Stimulated activated CD4-positive, alpha-beta T cell treated with anti-CD3 and anti-CD28 coated beads, Interleukin-12 subunit alpha, Interleukin-12 subunit beta, amount 100 ng/mL, for 24 hours (primary cell): ENCODE data around the gene UCHL5.

Experiments used
- DNase-seq, 2 experiments: peaks; one replicate each; pipeline ENCODE4 v3.0.0-alpha.2; 2020; ENCODE audit warnings: low read depth in 2 of 2

UCHL5 gene, protein sequence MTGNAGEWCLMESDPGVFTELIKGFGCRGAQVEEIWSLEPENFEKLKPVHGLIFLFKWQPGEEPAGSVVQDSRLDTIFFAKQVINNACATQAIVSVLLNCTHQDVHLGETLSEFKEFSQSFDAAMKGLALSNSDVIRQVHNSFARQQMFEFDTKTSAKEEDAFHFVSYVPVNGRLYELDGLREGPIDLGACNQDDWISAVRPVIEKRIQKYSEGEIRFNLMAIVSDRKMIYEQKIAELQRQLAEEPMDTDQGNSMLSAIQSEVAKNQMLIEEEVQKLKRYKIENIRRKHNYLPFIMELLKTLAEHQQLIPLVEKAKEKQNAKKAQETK

DNA sequence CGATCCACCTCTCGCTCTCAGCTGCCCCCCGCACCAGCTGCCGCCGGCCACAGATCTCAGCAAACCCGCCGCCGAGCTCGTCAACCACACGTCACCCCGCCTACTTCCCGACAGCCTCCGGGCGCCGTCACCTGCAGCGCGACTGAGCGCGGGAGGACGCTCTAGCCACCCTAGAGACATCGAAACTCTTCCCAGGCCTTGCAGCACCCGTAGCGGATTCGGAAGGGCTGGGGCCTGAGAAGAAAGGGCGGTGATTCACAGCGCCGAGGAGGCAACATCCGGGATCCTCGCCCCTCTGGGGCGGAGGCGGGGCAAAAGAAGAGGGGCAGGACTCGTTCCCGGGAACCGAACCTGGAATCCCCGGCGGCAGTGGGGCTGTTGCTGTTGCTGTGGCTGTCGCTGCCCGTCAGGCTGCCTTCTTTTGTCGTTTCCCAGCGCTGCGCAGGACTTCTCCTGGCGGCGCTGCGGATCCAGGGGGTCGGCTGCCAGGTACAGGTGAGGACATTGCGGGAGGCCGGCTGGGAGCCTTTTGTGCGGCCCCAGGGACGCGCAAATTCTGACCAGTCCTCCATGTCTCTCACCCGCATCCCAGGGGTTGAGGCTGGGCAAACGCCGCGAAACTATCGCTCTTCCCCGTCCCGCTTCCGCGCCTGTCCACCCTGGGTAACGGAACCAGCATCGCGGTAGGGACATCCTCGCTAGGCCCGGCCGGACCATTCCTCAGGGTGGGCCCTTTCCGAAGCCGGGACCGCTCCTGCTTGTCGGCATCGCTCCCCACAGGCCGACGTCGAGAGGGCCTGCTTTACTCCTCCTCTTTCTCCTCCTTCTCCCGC, at the start of gene UCHL5, which contains the start of gene RO60:
Gene UCHL5 (minus strand): TSS at position 79 of the 833 bp plus-strand sequence. CDS start 100 bp downstream, outside the sequence.
Gene RO60 (plus strand): TSS at position 331 of the 833 bp plus-strand sequence. CDS start 9,443 bp downstream, outside the sequence.
- peak; percentile 92 to 94 for DNase-seq

DNA sequence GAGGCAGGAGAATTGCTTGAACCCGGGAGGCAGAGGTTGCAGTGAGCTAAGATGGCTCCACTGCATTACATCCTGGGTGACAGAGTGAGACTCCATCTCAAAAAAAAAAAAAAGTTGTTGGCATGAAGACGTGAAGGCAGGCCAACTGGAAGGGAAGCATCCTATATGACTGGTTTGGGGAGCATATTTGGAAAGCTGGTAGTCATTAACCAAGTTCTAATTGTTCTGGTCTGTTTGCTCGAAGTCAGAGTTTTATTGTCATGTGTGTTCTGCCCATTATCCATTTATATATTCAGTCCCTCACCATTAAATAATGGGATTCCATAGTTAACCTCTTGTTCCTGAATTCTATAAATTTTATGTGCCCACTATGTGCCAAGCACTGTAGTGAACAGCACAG, 49.3 kb upstream of the UCHL5 start:
- no peak for DNase-seq

DNA sequence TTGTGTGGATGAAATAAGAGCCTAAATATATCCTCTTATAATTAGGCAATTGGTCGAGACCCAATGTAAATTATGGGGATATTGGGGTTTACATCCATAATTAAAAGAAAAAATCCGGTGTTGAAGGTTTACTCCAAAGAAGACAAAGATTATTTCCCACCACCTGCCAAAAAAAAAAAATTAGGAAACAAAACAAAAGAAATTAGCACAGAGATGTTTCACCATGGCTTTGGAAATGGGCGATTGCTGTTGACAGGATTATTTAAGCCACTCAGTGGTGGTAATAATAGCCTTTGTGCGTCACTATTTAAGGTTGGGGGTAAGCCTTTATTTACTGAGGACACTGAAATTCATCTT, 46.6 kb upstream of the UCHL5 start:
- no peak for DNase-seq

DNA sequence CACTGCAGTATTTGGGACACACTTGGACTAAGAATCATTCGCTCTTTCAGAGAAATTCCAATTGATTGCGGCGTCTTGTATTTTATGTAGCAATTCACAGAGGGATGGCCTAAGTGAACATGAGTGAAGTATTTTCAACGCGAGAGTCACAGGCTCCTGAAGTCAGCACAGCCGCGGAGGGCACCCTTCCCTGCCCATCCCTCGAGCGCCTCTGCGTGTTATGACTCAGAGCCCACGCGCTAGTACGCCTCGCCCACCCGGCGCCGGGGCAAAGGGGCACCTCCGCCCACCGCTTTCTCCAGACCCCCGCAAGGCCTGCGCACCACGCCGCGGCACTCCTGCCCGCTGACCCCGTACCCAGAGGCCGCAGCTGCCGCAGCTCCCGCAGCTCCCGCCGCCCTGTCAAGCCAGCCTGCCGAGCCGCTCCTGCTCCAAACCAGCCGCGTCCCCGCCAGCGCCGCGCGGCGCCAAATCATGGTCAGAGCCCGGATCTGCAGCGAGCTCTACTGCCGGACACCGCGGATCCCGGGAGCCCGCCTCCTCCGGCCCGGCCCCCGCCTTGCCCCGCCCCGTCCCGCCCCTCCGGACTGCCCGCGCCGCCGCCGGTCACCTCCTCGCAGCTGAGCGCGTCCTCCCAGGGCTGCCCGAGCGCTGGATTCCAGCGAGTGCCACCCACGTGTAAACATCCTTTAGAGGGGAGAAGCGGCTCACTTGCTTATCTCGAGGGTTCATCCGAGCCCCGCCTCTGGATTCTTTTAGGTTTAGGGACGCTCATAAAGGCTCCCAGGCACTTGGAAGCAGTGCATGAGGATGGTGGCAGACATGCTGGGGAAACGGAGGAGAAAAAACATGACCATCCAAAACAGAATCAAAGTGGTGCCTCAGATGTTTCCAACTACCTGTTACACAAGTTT, 46.0 kb upstream of the UCHL5 start, which contains the start of gene GLRX2:
Gene GLRX2 (minus strand): TSS at position 508 of the 914 bp plus-strand sequence. CDS start 32 bp downstream, at position 476.
- peak; percentile 28 to 53 for DNase-seq

DNA sequence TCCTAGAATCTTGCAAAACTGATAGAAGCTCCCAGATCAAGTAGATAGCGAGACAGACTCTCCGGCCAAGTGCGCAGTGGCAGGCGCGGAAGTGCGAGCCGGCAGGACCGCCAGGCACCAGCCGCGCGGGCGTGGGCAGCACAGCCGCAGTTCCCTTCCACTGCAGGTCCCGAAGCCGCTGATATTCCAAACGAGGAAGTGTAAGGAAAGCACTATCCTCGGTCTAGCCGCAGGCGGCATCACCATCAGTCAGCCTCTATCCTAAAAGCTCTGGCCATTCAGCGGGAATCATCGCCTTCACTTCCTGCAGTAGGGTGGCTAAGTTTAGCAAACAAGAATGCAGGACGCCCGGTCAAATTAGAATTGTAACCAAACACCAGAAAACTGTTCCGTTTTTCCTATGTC, 45.3 kb upstream of the UCHL5 start:
- DNase-seq = peak in 1 of 2 experiments; percentile 22

DNA sequence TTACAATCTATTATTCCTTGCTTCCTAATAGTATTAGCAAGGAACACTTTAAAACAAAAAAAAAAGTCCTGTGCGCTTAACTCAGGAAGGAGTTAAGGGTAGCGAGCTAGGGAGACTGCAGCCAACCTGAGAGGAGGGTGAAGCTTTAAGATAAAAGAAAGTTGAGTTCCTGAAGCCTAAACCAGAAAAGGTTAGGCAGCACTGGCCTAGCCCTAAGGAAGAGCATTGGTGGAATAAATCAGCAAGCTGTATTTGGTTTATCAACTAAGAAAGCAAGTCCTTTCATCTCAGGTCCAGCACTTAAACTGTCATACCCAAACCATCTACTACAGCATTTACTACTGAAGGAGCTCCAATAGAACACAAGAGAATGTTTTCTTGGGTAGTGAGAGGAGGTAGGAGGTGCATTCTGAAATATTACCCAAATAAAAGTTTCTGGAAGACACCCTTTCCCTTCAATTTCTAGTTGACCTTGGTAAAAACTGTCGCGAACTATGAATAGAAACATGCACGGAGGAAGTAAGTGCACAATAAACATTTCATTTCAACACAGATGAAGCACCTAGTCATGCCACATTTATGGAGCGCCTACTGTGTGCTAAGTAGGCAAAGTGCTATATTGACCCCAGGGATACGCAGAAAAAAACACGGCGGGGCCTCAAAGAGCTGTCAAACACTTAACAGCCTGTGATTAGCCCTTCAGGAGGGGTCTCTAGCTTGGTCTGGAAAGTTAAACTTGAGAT, 44.8 kb upstream of the UCHL5 start:
- DNase-seq = no peak

DNA sequence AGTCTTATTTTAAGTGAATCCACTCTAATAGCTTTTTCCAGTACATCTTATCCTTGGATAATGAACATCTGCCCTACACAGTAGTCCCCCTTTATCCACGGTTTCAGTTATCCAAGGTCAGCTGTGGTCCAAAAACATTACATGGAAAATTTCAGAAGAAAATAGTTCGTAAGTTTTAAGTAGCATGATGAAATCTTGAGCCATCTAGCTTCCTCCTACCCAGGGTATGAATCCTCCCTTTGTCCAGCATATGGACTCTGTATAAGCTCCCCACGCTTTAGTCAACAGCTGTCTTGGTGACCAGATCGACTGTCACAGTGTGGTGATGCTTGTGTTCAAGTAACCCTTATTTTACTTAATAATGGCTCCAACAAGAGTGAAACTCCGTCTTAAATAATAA, 43.5 kb upstream of the UCHL5 start:
- DNase-seq = no peak

DNA sequence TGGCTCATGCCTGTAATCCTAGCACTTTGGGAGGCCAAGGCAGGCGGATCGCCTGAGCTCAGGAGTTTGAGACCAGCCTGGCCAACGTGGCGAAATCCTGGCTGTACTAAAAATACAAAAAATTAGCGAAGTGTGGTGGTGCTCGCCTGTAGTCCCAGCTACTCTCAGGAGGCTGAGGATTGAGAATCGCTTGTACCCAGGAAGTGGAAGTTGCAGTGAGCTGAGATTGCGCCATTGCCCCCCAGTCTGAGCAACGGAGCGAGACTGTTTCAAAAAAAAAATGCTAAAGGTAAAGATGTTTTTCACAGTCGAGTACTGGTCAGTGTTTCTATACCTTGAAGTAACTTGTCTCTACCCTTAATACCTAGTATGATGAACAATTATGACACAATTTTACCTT, 35.0 kb upstream of the UCHL5 start:
- no peak for DNase-seq

DNA sequence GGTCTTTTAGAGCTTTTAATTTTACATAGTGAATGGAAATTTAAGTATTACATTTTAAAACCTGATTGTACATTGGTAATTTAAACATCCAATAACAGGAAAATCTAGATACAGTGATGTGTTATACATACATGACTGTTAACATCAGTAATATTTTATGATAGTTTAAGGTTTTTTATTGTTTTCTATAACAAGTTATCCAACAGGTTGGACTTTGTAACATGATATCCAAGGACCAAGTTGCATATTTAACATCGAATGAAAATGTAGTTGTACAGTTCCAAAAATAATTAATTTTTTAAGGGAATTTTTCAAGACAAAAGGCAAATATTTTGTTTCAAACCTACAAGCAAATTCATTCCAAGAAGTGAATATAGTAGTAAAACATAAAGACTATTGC, 31.7 kb upstream of the UCHL5 start:
- no peak for DNase-seq

DNA sequence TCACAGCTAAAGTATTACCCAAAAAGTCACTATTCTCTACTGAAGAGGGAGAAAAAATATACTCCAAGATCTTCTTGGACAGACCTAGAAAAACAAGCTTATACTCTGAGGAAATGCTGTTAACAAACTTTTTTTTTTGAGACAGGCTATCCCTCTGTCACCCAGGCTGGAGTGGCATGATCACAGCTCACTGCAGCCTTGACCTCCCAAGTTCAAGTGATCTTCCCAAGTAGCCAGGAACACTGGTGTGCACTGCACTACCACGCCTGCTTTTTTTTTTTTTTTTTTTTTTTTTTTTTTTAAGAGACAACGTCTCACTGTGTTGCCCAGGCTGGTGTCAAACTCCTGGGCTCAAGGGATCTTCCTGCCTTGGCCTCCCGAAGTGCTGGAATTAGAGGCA, 28.7 kb upstream of the UCHL5 start:
- DNase-seq = no peak

DNA sequence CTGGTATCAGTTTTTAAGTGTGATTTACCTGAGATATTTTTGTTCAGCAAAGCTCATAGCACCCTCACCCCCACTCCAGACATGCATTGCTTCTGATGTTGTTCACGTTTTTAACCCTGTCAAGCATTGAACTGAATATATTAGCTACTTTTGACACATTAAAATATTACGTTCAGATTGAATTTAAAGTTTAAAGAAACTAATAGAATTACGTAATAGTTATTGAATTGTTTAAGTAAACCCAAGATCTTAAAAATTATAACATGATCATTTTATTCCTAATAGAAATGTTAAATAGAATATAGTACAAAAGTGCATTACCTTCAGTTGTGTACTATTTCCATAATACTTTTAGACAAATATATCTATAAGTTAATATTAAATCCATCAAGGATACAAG, 27.2 kb upstream of the UCHL5 start:
- DNase-seq = no peak

DNA sequence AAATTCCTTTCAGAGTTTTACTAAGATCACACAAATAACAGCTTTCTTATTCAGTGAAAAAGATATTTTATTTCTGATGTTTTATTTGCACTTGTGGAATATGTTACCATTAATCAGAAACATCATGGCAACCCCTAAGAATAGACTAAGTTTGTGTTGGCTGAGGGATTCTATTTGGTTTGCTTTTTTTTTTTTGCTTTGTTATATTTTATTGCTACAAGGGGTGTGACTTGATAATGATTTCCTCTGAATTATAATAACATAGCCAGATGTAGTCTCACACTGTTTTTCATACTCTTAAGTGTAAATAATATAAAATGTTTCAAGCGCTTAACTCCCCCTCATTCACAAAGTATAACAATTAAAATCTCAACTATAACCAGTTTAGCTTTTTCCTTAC, 26.1 kb upstream of the UCHL5 start:
- no peak for DNase-seq

DNA sequence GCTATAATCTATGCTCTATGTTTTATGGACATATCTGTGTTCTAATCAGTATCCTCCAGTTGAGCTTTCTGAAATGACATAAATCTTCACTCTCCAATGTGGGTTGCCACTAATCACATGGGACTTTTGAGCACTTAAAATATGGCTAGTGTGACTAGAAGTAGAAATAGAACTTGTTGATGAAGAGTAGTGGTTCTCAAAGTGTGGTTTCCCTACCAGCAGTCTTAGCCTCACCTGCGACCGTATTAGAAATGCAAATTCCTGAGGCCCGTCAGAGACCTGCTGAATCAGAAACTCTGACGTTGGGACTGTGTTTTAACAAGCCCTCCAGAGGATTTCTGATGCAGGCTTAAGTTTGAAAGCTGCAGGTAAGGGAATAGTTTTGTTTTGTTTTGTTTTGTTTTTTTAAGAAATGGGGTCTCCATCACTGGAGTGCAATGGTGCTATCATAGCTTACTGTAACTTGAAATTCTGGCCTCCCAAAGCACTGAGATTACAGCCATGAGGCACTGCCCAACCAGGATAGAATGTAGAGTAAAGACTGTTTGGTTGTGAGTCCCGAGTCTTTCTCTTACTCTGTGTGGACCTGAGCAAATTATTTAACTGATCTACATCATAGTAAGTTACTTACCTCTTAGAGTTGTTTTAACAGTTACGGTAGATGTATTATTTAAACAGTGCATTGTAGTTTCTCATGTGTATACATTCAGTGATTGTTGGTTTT, 24.4 kb upstream of the UCHL5 start:
- no peak for DNase-seq

DNA sequence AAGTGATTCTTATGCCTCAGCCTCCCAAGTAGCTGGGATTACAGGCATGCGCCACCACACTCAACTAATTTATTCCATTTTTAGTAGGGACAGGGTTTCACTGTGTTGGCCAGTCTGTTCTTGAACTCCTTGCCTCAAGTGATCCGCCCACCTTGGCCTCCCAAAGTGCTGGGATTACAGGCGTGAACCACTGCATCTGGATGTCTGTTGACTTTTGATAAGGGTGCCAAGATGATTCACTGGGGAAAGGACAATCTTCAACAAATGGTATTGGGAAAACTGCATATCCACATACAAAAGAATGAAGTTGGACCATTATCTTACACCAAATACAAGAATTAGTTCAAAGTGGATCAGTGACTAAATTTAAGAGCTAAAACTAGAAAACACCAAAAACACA, 20.0 kb upstream of the UCHL5 start:
- no peak for DNase-seq

DNA sequence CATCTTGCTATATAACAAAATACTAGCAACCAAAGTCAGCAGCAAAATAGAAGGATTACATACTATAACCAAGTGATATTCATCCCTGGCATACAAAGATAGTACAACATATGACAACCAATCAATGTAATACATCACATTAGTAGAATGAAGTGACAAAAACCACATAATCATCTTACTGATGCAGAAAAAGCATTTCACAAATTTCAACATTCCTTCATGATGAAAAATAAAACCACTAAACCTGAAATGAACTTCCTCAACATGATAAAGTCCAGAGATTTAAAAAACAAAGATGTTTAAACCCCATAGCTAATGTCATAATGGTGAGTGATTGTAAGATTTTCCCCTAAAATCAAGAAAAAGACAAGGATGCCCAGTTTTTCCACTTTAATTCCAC, 18.8 kb upstream of the UCHL5 start:
- no peak for DNase-seq

DNA sequence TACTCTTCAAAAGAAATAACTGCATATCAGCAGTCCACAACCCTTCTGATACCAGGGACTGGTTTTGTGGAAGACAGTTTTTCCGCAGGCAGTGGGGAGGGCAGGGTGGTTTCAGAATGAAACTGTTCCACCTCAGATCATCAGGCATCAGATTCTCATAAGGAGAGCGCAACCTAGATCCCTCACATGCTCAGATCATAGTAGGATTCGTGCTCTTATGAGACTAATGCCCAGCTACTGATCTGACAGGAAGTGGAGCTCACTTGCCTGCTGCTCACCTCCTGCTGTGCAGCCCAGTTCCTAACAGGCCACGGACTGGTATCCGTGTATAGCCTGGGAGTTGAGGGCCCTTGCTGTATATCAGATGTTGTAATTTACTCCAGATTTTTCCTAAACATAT, 11.8 kb upstream of the UCHL5 start:
- DNase-seq = no peak

DNA sequence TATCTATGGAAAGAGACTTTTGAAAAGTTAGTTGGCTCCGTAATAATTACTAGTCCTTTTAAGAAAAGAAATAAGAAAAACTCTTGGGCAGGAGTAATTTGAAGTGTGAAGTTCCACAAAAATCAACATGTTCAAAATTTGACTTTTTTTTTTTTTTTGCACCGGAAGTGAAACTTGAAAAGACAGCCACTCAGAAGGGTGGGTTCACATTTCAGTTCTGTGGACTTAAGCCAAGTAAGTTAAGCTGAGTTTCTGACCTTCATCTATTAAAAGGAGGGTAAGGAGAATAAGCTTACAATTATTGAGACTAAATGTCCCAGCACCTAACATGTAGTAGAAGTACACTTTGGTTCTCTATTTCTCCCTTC, 11.2 kb upstream of the UCHL5 start:
- DNase-seq = no peak

DNA sequence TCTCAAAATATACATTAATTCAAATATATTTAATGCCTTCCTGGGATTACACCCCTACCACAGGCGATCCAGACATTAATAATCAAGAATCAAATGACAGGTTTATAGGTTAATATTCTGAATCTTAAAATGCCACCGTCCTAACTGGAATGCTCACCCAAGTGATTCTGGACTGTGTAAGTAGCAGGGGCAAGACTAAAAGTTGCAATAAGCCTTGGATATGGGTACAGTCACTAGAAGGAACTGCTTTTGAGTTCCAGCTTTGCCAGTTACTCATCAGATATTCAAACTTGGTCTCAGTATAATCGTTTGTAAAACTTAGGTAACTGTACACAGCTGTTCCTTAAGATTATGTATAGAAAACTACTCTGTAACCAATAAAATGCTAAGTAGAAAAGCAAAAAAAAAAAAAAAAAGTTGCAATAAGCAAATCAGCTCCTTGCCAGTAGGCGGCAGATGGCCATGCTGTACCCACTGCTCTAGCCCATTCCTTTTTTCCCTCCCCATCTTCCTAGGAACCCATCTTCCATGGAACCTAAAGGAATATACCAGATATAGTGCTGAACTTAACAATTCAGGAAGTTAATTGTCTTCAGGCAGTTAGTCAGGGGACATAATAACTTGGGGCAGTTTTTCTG, 10.7 kb upstream of the UCHL5 start:
- DNase-seq = no peak

DNA sequence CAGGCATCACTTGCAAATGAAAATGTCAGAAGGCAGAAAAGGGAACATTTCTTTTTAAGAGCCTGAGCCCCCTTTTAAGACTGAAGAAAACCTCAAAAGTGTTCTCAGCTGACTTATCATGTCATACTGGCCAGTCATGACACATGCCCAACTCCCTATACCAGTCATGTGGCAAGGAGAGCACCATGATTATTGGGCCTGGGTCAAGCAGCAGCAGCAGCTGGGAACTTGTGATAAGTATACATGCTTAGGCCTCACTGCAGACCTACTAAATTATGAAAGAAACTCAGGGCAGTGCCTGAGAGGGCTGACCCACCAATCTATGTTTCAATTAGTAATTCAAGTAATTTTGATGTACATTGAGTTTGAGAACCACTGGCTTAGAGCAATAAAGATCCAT, 8.9 kb upstream of the UCHL5 start:
- DNase-seq = no peak

DNA sequence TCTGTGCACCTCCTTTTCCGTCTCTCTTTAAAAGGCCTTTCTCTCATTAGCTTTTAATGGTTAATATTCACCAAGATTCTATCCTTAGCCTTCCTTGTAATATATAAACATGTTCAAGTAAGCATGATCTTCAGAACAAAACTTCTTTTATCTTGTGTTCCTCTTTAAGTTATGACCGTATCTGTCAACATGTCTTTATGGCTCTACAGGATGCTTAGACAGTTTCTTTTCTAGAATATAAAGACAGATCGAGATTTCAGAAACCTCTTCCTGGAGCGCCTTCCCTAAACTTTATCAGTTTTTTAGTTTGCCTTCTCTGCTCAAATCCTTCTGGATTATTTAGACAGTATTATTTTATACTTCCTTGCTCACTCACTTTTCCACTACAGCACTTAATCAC, 7.4 kb upstream of the UCHL5 start:
- DNase-seq = no peak
